AG09319 (cell line): Measurements from ENCODE around the gene KCNJ6.

ENCODE experiments used
- DNase-seq: peaks from one replicate; pipeline ENCODE4 v3.0.0-alpha.2; 2010; ENCODE audit warnings: low read depth; ENCODE audit errors: extremely low read depth
- CTCF ChIP-seq: IDR thresholded peaks from 2 replicates; pipeline ENCODE4 v1.5.1; 2011; ENCODE audit warnings: low read depth, mild to moderate bottlenecking, inconsistent platforms, low read length, moderate library complexity

Gene KCNJ6

GRCh38 chr21:37855271-37855646 lies 61.0 kb downstream of the KCNJ6 start:
- no peak for TF ChIP-seq CTCF
- DNase-seq, result no peak

- no peak for TF ChIP-seq CTCF
- no peak for DNase-seq
These were observed 66.7 kb downstream of the KCNJ6 start for GRCh38 chr21:37849506-37850102.

- no peak for DNase-seq
- no peak for TF ChIP-seq CTCF
These were observed 67.4 kb downstream of the KCNJ6 start for GRCh38 chr21:37848721-37849490.

GRCh38 chr21:37845535-37845934 lies 70.7 kb downstream of the KCNJ6 start:
- no peak for DNase-seq
- no peak for TF ChIP-seq CTCF

GRCh38 chr21:37843191-37843590 lies 73.1 kb downstream of the KCNJ6 start:
- no peak for TF ChIP-seq CTCF
- no peak for DNase-seq

GRCh38 chr21:37842163-37842919 lies 73.9 kb downstream of the KCNJ6 start:
- no peak for DNase-seq
- TF ChIP-seq CTCF, result no peak

- DNase-seq, result no peak
- TF ChIP-seq CTCF, result no peak
These were observed 78.9 kb downstream of the KCNJ6 start for GRCh38 chr21:37837381-37837780.
